H1 (cell line): ENCODE measurements around the gene CDKN1A. TPM values are rescaled to one million over a fixed set of nuclear protein-coding genes. Genes with fewer than 3 reads are reported as not detected.

Experiments used
- CTCF ChIA-PET: fragments of 300-600 bp; sonication (Branson Sonifier 250); formaldehyde crosslinking; loops from one replicate; lab custom pipeline; 2021; ENCODE audit not compliant: partially characterized antibody; lab: Charles Lee
- POLR2A ChIA-PET: fragments of 300-600 bp; sonication (Branson Sonifier 250); formaldehyde crosslinking; loops from one replicate; lab custom pipeline; 2021; ENCODE audit warnings: inconsistent platforms; ENCODE audit not compliant: partially characterized antibody; lab: Charles Lee
- DNase-seq, 2 experiments: peaks; one replicate each; pipeline versions ENCODE4 v3.0.0 to v3.0.0-alpha.2; 2010 to 2022; ENCODE audit warnings: low spot score in 2 of 2, low read depth in 1 of 2, mixed read lengths in 1 of 2
- FAIRE-seq: peaks from 2 replicates; lab custom pipeline; 2011; peaks lifted over from hg19 to GRCh38; lab: Jason Lieb, UNC
- H2AFZ ChIP-seq: 2 replicates; pipeline ENCODE4 v1.8.1; 2012; ENCODE audit warnings: low read length, inconsistent platforms
- H2AK5ac ChIP-seq: 2 replicates; pipeline ENCODE4 v1.6.1; 2013; ENCODE audit warnings: low read depth, low read length
- H2BK120ac ChIP-seq: replicated peaks from 2 replicates; pipeline ENCODE3; 2013; ENCODE audit warnings: low read depth, low read length, inconsistent platforms
- H2BK12ac ChIP-seq: 2 replicates; pipeline ENCODE4 v1.6.1; 2013; ENCODE audit warnings: low read depth, low read length
- H2BK15ac ChIP-seq: 2 replicates; pipeline ENCODE4 v1.6.1; 2013; ENCODE audit warnings: low read length
- H2BK20ac ChIP-seq: 2 replicates; pipeline ENCODE4 v1.6.1; 2013; ENCODE audit warnings: low read length
- H2BK5ac ChIP-seq: 2 replicates; pipeline ENCODE4 v1.6.1; 2013; ENCODE audit warnings: low read depth, low read length
- H3K14ac ChIP-seq: 2 replicates; pipeline ENCODE4 v1.6.1; 2013; ENCODE audit warnings: inconsistent platforms; ENCODE audit not compliant: insufficient read length
- H3K18ac ChIP-seq: 2 replicates; pipeline ENCODE4 v1.6.1; 2013; ENCODE audit warnings: low read length; ENCODE audit errors: extremely low read depth
- H3K23ac ChIP-seq: 2 replicates; pipeline ENCODE4 v1.6.1; 2013; ENCODE audit warnings: inconsistent platforms; ENCODE audit not compliant: insufficient read length
- H3K23me2 ChIP-seq: 2 replicates; pipeline ENCODE4 v1.6.1; 2013; ENCODE audit warnings: low read depth, low read length
- H3K27ac ChIP-seq: 2 replicates; pipeline ENCODE4 v1.6.1; 2011; ENCODE audit warnings: low read depth, low read length, inconsistent platforms
- H3K27me3 ChIP-seq, 4 experiments: replicated peaks in 1 of 4; 1 replicate in 1 of 4; 2 replicates in 3 of 4; pipeline versions ENCODE4 v1.6.1 to v1.8.1; 2011 to 2013; ENCODE audit warnings: low read length in 3 of 4, mild to moderate bottlenecking in 3 of 4, inconsistent platforms in 2 of 4, mixed read lengths in 2 of 4, moderate library complexity in 1 of 4; ENCODE audit not compliant: control insufficient read depth in 3 of 4, insufficient read depth in 3 of 4; ENCODE audit errors: extremely low read depth in 1 of 4
- H3K36me3 ChIP-seq, 4 experiments: 2 replicates each; pipeline versions ENCODE4 v1.6.1 to v1.8.1; 2011 to 2013; ENCODE audit warnings: mild to moderate bottlenecking in 4 of 4, low read length in 3 of 4, moderate library complexity in 2 of 4, control low read depth in 1 of 4, inconsistent platforms in 1 of 4; ENCODE audit not compliant: insufficient read depth in 4 of 4, control insufficient read depth in 2 of 4
- H3K4ac ChIP-seq: replicated peaks from 2 replicates; pipeline ENCODE3; 2013; ENCODE audit warnings: low read length, low read depth, mixed read lengths, inconsistent platforms; ENCODE audit not compliant: insufficient read length
- H3K4me1 ChIP-seq, 4 experiments: replicated peaks in 1 of 4; 1 replicate in 1 of 4; 2 replicates in 3 of 4; pipeline versions ENCODE4 v1.6.1 to v1.8.1; 2011 to 2013; ENCODE audit warnings: low read length in 3 of 4, inconsistent platforms in 2 of 4, mixed read lengths in 1 of 4; ENCODE audit not compliant: insufficient read depth in 4 of 4, control insufficient read depth in 3 of 4
- H3K4me2 ChIP-seq, 2 experiments: 2 replicates each; pipeline versions ENCODE4 v1.6.1 to v1.8.1; 2011 to 2013; ENCODE audit warnings: low read depth in 2 of 2, low read length in 2 of 2, control low read depth in 1 of 2, inconsistent platforms in 1 of 2, mild to moderate bottlenecking in 1 of 2; ENCODE audit not compliant: insufficient read depth in 1 of 2
- H3K4me3 ChIP-seq, 4 experiments: fragments of 200-600, 300-600 bp in 1 of 4; sonication (generic), shearing (Covaris generic), sonication (Bioruptor Twin) in 1 of 4; 2 replicates each; pipeline versions ENCODE4 v1.5.1 to v1.8.1; 2011 to 2016; ENCODE audit warnings: low read length in 4 of 4, low read depth in 3 of 4, control low read depth in 2 of 4, inconsistent platforms in 2 of 4, mild to moderate bottlenecking in 2 of 4, mixed read lengths in 1 of 4, moderate library complexity in 1 of 4; ENCODE audit not compliant: insufficient read depth in 2 of 4; ENCODE audit errors: extremely low read depth in 1 of 4
- H3K56ac ChIP-seq: replicated peaks from 2 replicates; pipeline ENCODE3; 2013; ENCODE audit warnings: low read depth, mild to moderate bottlenecking, mixed read lengths, low read length, inconsistent platforms; ENCODE audit not compliant: insufficient read length
- H3K79me1 ChIP-seq: 2 replicates; pipeline ENCODE4 v1.6.1; 2013; ENCODE audit warnings: low read depth, low read length, control low read depth
- H3K79me2 ChIP-seq, 2 experiments: 2 replicates each; pipeline versions ENCODE4 v1.6.1 to v1.8.1; 2012 to 2013; ENCODE audit warnings: low read length in 2 of 2, mild to moderate bottlenecking in 2 of 2, inconsistent platforms in 1 of 2; ENCODE audit not compliant: insufficient read depth in 2 of 2, control insufficient read depth in 1 of 2
- H3K9ac ChIP-seq, 4 experiments: replicated peaks in 1 of 4; 1 replicate in 1 of 4; 2 replicates in 3 of 4; pipeline versions ENCODE4 v1.6.1 to v1.8.1; 2011 to 2013; ENCODE audit warnings: low read depth in 3 of 4, low read length in 3 of 4, control low read depth in 2 of 4, mild to moderate bottlenecking in 2 of 4, moderate library complexity in 2 of 4, inconsistent platforms in 1 of 4; ENCODE audit errors: extremely low read depth in 1 of 4
- H3K9me3 ChIP-seq, 2 experiments: 2 replicates each; pipeline versions ENCODE4 v1.6.1 to v1.8.1; 2012 to 2013; ENCODE audit warnings: mild to moderate bottlenecking in 2 of 2, moderate library complexity in 2 of 2, control low read depth in 1 of 2, inconsistent platforms in 1 of 2, low read depth in 1 of 2, low read length in 1 of 2, mixed read lengths in 1 of 2; ENCODE audit not compliant: insufficient read depth in 2 of 2
- H4K20me1 ChIP-seq, 2 experiments: replicated peaks in 1 of 2; 2 replicates each; pipeline versions ENCODE3 to v1.8.1; 2011 to 2013; ENCODE audit warnings: inconsistent platforms in 2 of 2, low read length in 2 of 2, mild to moderate bottlenecking in 1 of 2; ENCODE audit not compliant: insufficient read depth in 2 of 2, control insufficient read depth in 1 of 2
- H4K5ac ChIP-seq: 2 replicates; pipeline ENCODE4 v1.6.1; 2013; ENCODE audit warnings: low read length, low read depth, mixed read lengths, inconsistent platforms; ENCODE audit not compliant: insufficient read length
- H4K8ac ChIP-seq: 2 replicates; pipeline ENCODE4 v1.8.0; 2013; ENCODE audit warnings: mild to moderate bottlenecking, moderate library complexity, low read length, inconsistent platforms; ENCODE audit not compliant: insufficient read depth; ENCODE audit errors: extremely low read depth
- H4K91ac ChIP-seq: replicated peaks from 2 replicates; pipeline ENCODE3; 2013; ENCODE audit warnings: low read length, mixed read lengths, inconsistent platforms; ENCODE audit not compliant: insufficient read length
- CTCF ChIP-seq, 3 experiments: IDR thresholded peaks; 1 replicate in 2 of 3; 2 replicates in 1 of 3; pipeline versions ENCODE4 v1.5.1 to v1.6.1; 2011; ENCODE audit warnings: low read length in 3 of 3, mild to moderate bottlenecking in 3 of 3, inconsistent platforms in 2 of 3, low read depth in 1 of 3, moderate library complexity in 1 of 3; ENCODE audit not compliant: insufficient read depth in 1 of 3; ENCODE audit errors: control extremely low read depth in 1 of 3
- PHF8 ChIP-seq: fragments of 200-600 bp; sonication (generic); conservative IDR thresholded peaks from 2 replicates; pipeline ENCODE4 v1.7.1; 2012; ENCODE audit warnings: low read depth, mild to moderate bottlenecking, inconsistent platforms, low read length, moderate library complexity
- RFX5 ChIP-seq: IDR thresholded peaks from 2 replicates; pipeline ENCODE4 v1.6.1; 2011; ENCODE audit warnings: low read depth, low read length, improper control_type of control experiment, borderline replicate concordance
- WGBS, 2 experiments: shearing (Covaris generic) in 1 of 2; methylation state at CpG; one replicate each; pipeline versions ENCODE4 v1.1.6 to v1.1.7; 2013 to 2015; ENCODE audit warnings: low lambda C conversion rate in 2 of 2, mixed read lengths in 2 of 2, inconsistent platforms in 1 of 2, low coverage in 1 of 2, missing lambda C conversion rate in 1 of 2; ENCODE audit not compliant: insufficient replicate concordance in 2 of 2, insufficient coverage in 1 of 2, insufficient read length in 1 of 2; ENCODE audit errors: extremely low coverage in 1 of 2, missing lambda C conversion rate in 1 of 2; 5-methylcytosine and 5-hydroxymethylcytosine counted together
- polyA plus RNA-seq, 7 experiments: library from polyadenylated mRNA; depleted of rRNA in 3 of 7; stranded (reverse) in 5 of 7; unstranded in 2 of 7; fragments of >200 nt in 5 of 7; fragments of 200-250 nt in 2 of 7; gene quantifications; 1 replicate in 5 of 7; 2 replicates in 1 of 7; 4 replicates in 1 of 7; pipeline versions ENCODE4 v1.2.1 to v1.2.3, GENCODE V29; 2011 to 2013; ENCODE audit warnings: missing spikeins in 2 of 7, mixed read lengths in 2 of 7
- total RNA-seq: library from RNA; stranded (reverse); fragmentation: NEBNext Ultra II Directional; extraction: Animal tissue kit (Norgen Biotek cat#: 25700); gene quantifications from 2 replicates; pipeline ENCODE4 v1.2.1, GENCODE V29; 2021

The CDKN1A gene
- total and polyA plus RNA-seq, 2 of the 8 experiments (the other 6 are each of a cell fraction or from before 2014, with no cell fraction given): 15.2 to 36.0 TPM

DNA sequence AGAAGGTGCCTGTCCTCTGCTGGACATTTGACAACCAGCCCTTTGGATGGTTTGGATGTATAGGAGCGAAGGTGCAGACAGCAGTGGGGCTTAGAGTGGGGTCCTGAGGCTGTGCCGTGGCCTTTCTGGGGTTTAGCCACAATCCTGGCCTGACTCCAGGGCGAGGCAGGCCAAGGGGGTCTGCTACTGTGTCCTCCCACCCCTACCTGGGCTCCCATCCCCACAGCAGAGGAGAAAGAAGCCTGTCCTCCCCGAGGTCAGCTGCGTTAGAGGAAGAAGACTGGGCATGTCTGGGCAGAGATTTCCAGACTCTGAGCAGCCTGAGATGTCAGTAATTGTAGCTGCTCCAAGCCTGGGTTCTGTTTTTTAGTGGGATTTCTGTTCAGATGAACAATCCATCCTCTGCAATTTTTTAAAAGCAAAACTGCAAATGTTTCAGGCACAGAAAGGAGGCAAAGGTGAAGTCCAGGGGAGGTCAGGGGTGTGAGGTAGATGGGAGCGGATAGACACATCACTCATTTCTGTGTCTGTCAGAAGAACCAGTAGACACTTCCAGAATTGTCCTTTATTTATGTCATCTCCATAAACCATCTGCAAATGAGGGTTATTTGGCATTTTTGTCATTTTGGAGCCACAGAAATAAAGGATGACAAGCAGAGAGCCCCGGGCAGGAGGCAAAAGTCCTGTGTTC is 1.3 kb upstream of the CDKN1A start:
- 0 out of 2 replicates have a peak, but pooled peaks cover 3% of the 10 kb centered on the region for H3K79me1 ChIP-seq
- H3K14ac ChIP-seq: no peak overlapping the region
- H3K4me1 ChIP-seq: peaks cover 5 to 32% (median 15%) of the 10 kb centered on the region in 4 experiments
- H3K4me2 ChIP-seq: peak overlapping the region; percentile 85 to 96; a peak in 2 of 4 replicates
- H3K9me3 ChIP-seq: no peaks in the 10 kb centered on the region
- H4K5ac ChIP-seq: no peak overlapping the region
- peak overlapping the region; percentile 39; the same call in 1 of the 2 replicates for H3K18ac ChIP-seq
- H3K9ac ChIP-seq: peak overlapping the region in 1 of 4 experiments; percentile 26; a peak in 2 of 7 replicates
- H3K36me3 ChIP-seq: no peaks in the 10 kb centered on the region
- FAIRE-seq: no peak
- peak overlapping the region; percentile 3 for H3K4ac ChIP-seq
- H4K8ac ChIP-seq: no peak overlapping the region
- H2AFZ ChIP-seq: no peak overlapping the region
- H3K23me2 ChIP-seq: peaks cover 18% of the 10 kb centered on the region; the same call in 1 of the 2 replicates
- H3K79me2 ChIP-seq: peaks cover 0 to 19% of the 10 kb centered on the region in 2 experiments; a peak in 1 of 4 replicates
- H4K20me1 ChIP-seq: peaks cover 4 to 18% of the 10 kb centered on the region in 2 experiments
- 83% methylated on average over 7 of the region's 7 CpGs; no CpG with 5 or more reads in 1 of the 2 experiments for WGBS, 2 experiments
- H3K27me3 ChIP-seq: peaks cover 6 to 28% (median 20%) of the 10 kb centered on the region in 4 experiments
- H3K4me3 ChIP-seq: peak overlapping the region in 2 of 4 experiments; percentile 8 to 76; a peak in 4 of 8 replicates
- H2AK5ac ChIP-seq: peak overlapping the region; percentile 71; the same call in 1 of the 2 replicates
- peak overlapping the region; percentile 75; the same call in 1 of the 2 replicates for H2BK20ac ChIP-seq
- peak overlapping the region; percentile 92; the same call in 1 of the 2 replicates for H2BK12ac ChIP-seq
- no peak overlapping the region for H3K23ac ChIP-seq
- POLR2A ChIA-PET: interaction anchor here (1.5 to 10.6 kb wide), 6 partner anchors 12 to 81 kb away, joined by 3 to 109 read pairs (median 6); no protein-coding TSS in a partner anchor
- peak overlapping the region; percentile 100; the same call in 1 of the 2 replicates for H2BK5ac ChIP-seq
- H4K91ac ChIP-seq: peak overlapping the region; percentile 88
- CTCF ChIA-PET: interaction anchor here (0.8 to 8.8 kb wide), 6 partner anchors 10 to 62 kb away, joined by 3 to 67 read pairs (median 4); no protein-coding TSS in a partner anchor
- H3K27ac ChIP-seq: peak overlapping the region; percentile 30; the same call in 1 of the 2 replicates
- TF ChIP-seq PHF8 (0 out of 2 replicates have a peak, but pooled peaks have one; percentile 22), RFX5 (no peak), CTCF (IDR thresholded peaks at IDR 0.05; ENCODE audit: control extremely low read depth in 1 of 3, insufficient read depth in 1 of 3, low read depth in 1 of 3, low read length in 3 of 3) (no peak)
- H2BK15ac ChIP-seq: no peak overlapping the region
- H3K56ac ChIP-seq: no peak overlapping the region
- H2BK120ac ChIP-seq: peak overlapping the region; percentile 86
- DNase-seq: no peak
